Right lobe of liver (tissue), 4 donors: ENCODE measurements around the gene PIK3R4.

Experiments
- CTCF ChIP-seq, 4 donors: fragments of 200-600 bp in 3 of 4; fragments of 450-650 bp in 1 of 4; IDR thresholded peaks; one replicate each; pipeline versions ENCODE4 v1.5.1 to v1.8.0; 2016 to 2022; ENCODE audit warnings: antibody characterized with exemption in 4 of 4, mild to moderate bottlenecking in 2 of 4
- POLR2A ChIP-seq: fragments of 450-650 bp; IDR thresholded peaks from one replicate; pipeline ENCODE4 v1.6.1; 2017; ENCODE audit warnings: antibody characterized with exemption, mild to moderate bottlenecking
- donor health status: DM: no; HTN: no; CAD: no.
- donor health status: DM: no; HTN: no; CAD: no.
- donor health status: DM: no; HTN: yes; CAD: no.

GRCh38 chr3:130741946-130742610, 4.6 kb downstream of the PIK3R4 start:
- no peak for TF ChIP-seq POLR2A
- TF ChIP-seq CTCF (IDR thresholded peaks at IDR 0.05): no peak
